ENCODE results near the gene MACROD2. TPM values are rescaled to one million over a fixed set of nuclear protein-coding genes. Genes with fewer than 3 reads are reported as not detected.

MACROD2 gene
- total RNA-seq, 2 donors from 2014 or later, result not detected

- Mint-ChIP-seq H3K27me3 (ENCODE audit: low read depth) (no peaks in the 10 kb centered on the region), H3K9me3 (peaks cover 6 to 14% of the 10 kb centered on the region in 2 donors), H3K4me3 (no peak overlapping the region), H3K27ac (no peak overlapping the region), H3K4me1 (ENCODE audit: low read depth) (no peaks in the 10 kb centered on the region), H3K36me3 (ENCODE audit: insufficient read depth in 2 of 2) (no peaks in the 10 kb centered on the region)
- no peak for DNase-seq
- no peak for ATAC-seq (replicated peaks in 1 of 2)
These were observed 955.3 kb downstream of the MACROD2 start for GRCh38 chr20:14950633-14951032.

- Mint-ChIP-seq H3K9me3 (peaks cover 7 to 14% of the 10 kb centered on the region in 2 donors), H3K4me1 (ENCODE audit: low read depth) (no peaks in the 10 kb centered on the region), H3K27ac (no peak overlapping the region), H3K27me3 (ENCODE audit: low read depth) (no peaks in the 10 kb centered on the region), H3K36me3 (ENCODE audit: insufficient read depth in 2 of 2) (no peaks in the 10 kb centered on the region), H3K4me3 (no peak overlapping the region)
- no peak for DNase-seq
- ATAC-seq (replicated peaks in 1 of 2), result no peak
These were observed 955.8 kb downstream of the MACROD2 start for GRCh38 chr20:14951105-14951504.

GRCh38 chr20:14951707-14952418 is 956.5 kb downstream of the MACROD2 start:
- no peaks in the 10 kb centered on the region for H3K4me1 Mint-ChIP-seq (ENCODE audit: low read depth)
- ATAC-seq (replicated peaks in 1 of 2), result no peak
- H3K4me3 Mint-ChIP-seq, result no peak overlapping the region
- H3K27ac Mint-ChIP-seq, result no peak overlapping the region
- H3K9me3 Mint-ChIP-seq, result peaks cover 7 to 14% of the 10 kb centered on the region in 2 donors
- no peaks in the 10 kb centered on the region for H3K27me3 Mint-ChIP-seq (ENCODE audit: low read depth)
- DNase-seq, result no peak
- H3K36me3 Mint-ChIP-seq (ENCODE audit: insufficient read depth in 2 of 2), result no peaks in the 10 kb centered on the region

- Mint-ChIP-seq H3K36me3 (ENCODE audit: insufficient read depth in 2 of 2) (no peaks in the 10 kb centered on the region), H3K4me3 (no peak overlapping the region), H3K4me1 (ENCODE audit: low read depth) (no peaks in the 10 kb centered on the region), H3K27me3 (ENCODE audit: low read depth) (no peaks in the 10 kb centered on the region), H3K9me3 (peaks cover 10 to 14% of the 10 kb centered on the region in 2 donors), H3K27ac (no peak overlapping the region)
- DNase-seq, result no peak
- ATAC-seq (replicated peaks in 1 of 2), result peak in 1 of 2 donors; percentile 43
These were observed 958.4 kb downstream of the MACROD2 start for GRCh38 chr20:14953736-14954135.

GRCh38 chr20:14955399-14955798 is 960.1 kb downstream of the MACROD2 start:
- ATAC-seq (replicated peaks in 1 of 2) (peak in 1 of 2 donors; percentile 34), DNase-seq (no peak)
- H3K4me1 Mint-ChIP-seq (ENCODE audit: low read depth), result no peaks in the 10 kb centered on the region
- no peak overlapping the region for H3K4me3 Mint-ChIP-seq
- H3K9me3 Mint-ChIP-seq, result peaks cover 14 to 15% of the 10 kb centered on the region in 2 donors
- H3K27ac Mint-ChIP-seq, result no peak overlapping the region
- H3K27me3 Mint-ChIP-seq (ENCODE audit: low read depth), result no peaks in the 10 kb centered on the region
- no peaks in the 10 kb centered on the region for H3K36me3 Mint-ChIP-seq (ENCODE audit: insufficient read depth in 2 of 2)

GRCh38 chr20:14956026-14956425 is 960.7 kb downstream of the MACROD2 start:
- Mint-ChIP-seq H3K4me3 (no peak overlapping the region), H3K4me1 (ENCODE audit: low read depth) (no peaks in the 10 kb centered on the region), H3K27me3 (ENCODE audit: low read depth) (no peaks in the 10 kb centered on the region), H3K27ac (no peak overlapping the region), H3K36me3 (ENCODE audit: insufficient read depth in 2 of 2) (no peaks in the 10 kb centered on the region), H3K9me3 (peaks cover 8 to 13% of the 10 kb centered on the region in 2 donors)
- ATAC-seq (replicated peaks in 1 of 2) (no peak), DNase-seq (no peak)

- no peaks in the 10 kb centered on the region for H3K27me3 Mint-ChIP-seq (ENCODE audit: low read depth)
These were observed 961.2 kb downstream of the MACROD2 start for GRCh38 chr20:14956538-14956937.

GRCh38 chr20:14957402-14957801 is 962.1 kb downstream of the MACROD2 start:
- Mint-ChIP-seq H3K27ac (no peak overlapping the region), H3K4me1 (ENCODE audit: low read depth) (no peaks in the 10 kb centered on the region), H3K36me3 (ENCODE audit: insufficient read depth in 2 of 2) (peaks cover 0 to 2% of the 10 kb centered on the region in 2 donors), H3K4me3 (no peak overlapping the region), H3K27me3 (ENCODE audit: low read depth) (no peaks in the 10 kb centered on the region), H3K9me3 (peaks cover 3 to 14% of the 10 kb centered on the region in 2 donors)
- DNase-seq, result no peak
- no peak for ATAC-seq (replicated peaks in 1 of 2)

More at GRCh38 chr20:14956538-14956937, 961.2 kb downstream of the MACROD2 start:
- ATAC-seq (replicated peaks in 1 of 2) (no peak), DNase-seq (no peak)
- no peak overlapping the region for H3K4me3 Mint-ChIP-seq
- no peaks in the 10 kb centered on the region for H3K36me3 Mint-ChIP-seq (ENCODE audit: insufficient read depth in 2 of 2)
- no peak overlapping the region for H3K27ac Mint-ChIP-seq
- peaks cover 8 to 13% of the 10 kb centered on the region in 2 donors for H3K9me3 Mint-ChIP-seq
- no peaks in the 10 kb centered on the region for H3K4me1 Mint-ChIP-seq (ENCODE audit: low read depth)

GRCh38 chr20:14958626-14959025 is 963.3 kb downstream of the MACROD2 start:
- ATAC-seq (replicated peaks in 1 of 2), result no peak
- Mint-ChIP-seq H3K4me1 (ENCODE audit: low read depth) (no peaks in the 10 kb centered on the region), H3K27ac (no peak overlapping the region), H3K27me3 (ENCODE audit: low read depth) (no peaks in the 10 kb centered on the region), H3K4me3 (no peak overlapping the region), H3K36me3 (ENCODE audit: insufficient read depth in 2 of 2) (peaks cover 0 to 2% of the 10 kb centered on the region in 2 donors), H3K9me3 (peaks cover 3 to 14% of the 10 kb centered on the region in 2 donors)
- no peak for DNase-seq

- Mint-ChIP-seq H3K27ac (no peak overlapping the region), H3K4me1 (ENCODE audit: low read depth) (no peaks in the 10 kb centered on the region), H3K36me3 (ENCODE audit: insufficient read depth in 2 of 2) (peaks cover 0 to 2% of the 10 kb centered on the region in 2 donors), H3K27me3 (ENCODE audit: low read depth) (no peaks in the 10 kb centered on the region), H3K9me3 (peaks cover 3 to 14% of the 10 kb centered on the region in 2 donors), H3K4me3 (no peak overlapping the region)
- ATAC-seq (replicated peaks in 1 of 2) (no peak), DNase-seq (no peak)
These were observed 964.5 kb downstream of the MACROD2 start for GRCh38 chr20:14959506-14960475.

- DNase-seq (no peak), ATAC-seq (replicated peaks in 1 of 2) (no peak)
- Mint-ChIP-seq H3K27ac (no peak overlapping the region), H3K9me3 (peaks cover 3 to 12% of the 10 kb centered on the region in 2 donors), H3K4me3 (no peak overlapping the region), H3K36me3 (ENCODE audit: insufficient read depth in 2 of 2) (peaks cover 0 to 2% of the 10 kb centered on the region in 2 donors), H3K27me3 (ENCODE audit: low read depth) (no peaks in the 10 kb centered on the region), H3K4me1 (ENCODE audit: low read depth) (no peaks in the 10 kb centered on the region)
These were observed 965.5 kb downstream of the MACROD2 start for GRCh38 chr20:14960831-14961230.

- H3K4me1 Mint-ChIP-seq (ENCODE audit: low read depth), result no peaks in the 10 kb centered on the region
- H3K27me3 Mint-ChIP-seq (ENCODE audit: low read depth), result no peaks in the 10 kb centered on the region
- no peak overlapping the region for H3K4me3 Mint-ChIP-seq
- peaks cover 0 to 2% of the 10 kb centered on the region in 2 donors for H3K36me3 Mint-ChIP-seq (ENCODE audit: insufficient read depth in 2 of 2)
- no peak for DNase-seq
- peaks cover 3 to 10% of the 10 kb centered on the region in 2 donors for H3K9me3 Mint-ChIP-seq
- no peak for ATAC-seq (replicated peaks in 1 of 2)
- no peak overlapping the region for H3K27ac Mint-ChIP-seq
These were observed 967.9 kb downstream of the MACROD2 start for GRCh38 chr20:14963262-14963663.

GRCh38 chr20:14966203-14966602 is 970.9 kb downstream of the MACROD2 start:
- H3K9me3 Mint-ChIP-seq, result peaks cover 0 to 5% of the 10 kb centered on the region in 2 donors
- no peaks in the 10 kb centered on the region for H3K4me1 Mint-ChIP-seq (ENCODE audit: low read depth)
- no peak overlapping the region for H3K27ac Mint-ChIP-seq
- DNase-seq (no peak), ATAC-seq (replicated peaks in 1 of 2) (no peak)
- no peak overlapping the region for H3K4me3 Mint-ChIP-seq
- no peaks in the 10 kb centered on the region for H3K27me3 Mint-ChIP-seq (ENCODE audit: low read depth)
- peaks cover 0 to 2% of the 10 kb centered on the region in 2 donors for H3K36me3 Mint-ChIP-seq (ENCODE audit: insufficient read depth in 2 of 2)

All from activated T-cell treated with anti-CD3 and anti-CD28 coated beads, Interleukin-2, amount 50 U/mL, for 72 hours (primary cell).